B cell (primary cell): ENCODE measurements around the gene ASCL1. TPM values are rescaled to one million over a fixed set of nuclear protein-coding genes. Genes with fewer than 3 reads are reported as not detected.

ENCODE experiments used
- ATAC-seq: fragments of 200-7000 bp; cut with Tn5 transposase; one replicate; pipeline ENCODE4 v1.10.0; 2021; ENCODE audit warnings: low read depth, mild to moderate bottlenecking, moderate number of reproducible peaks, moderate library complexity
- CTCF ChIA-PET: fragments of 350-600 bp; sonication (Branson Sonifier 250); formaldehyde crosslinking; loops from one replicate; lab custom pipeline; 2021; ENCODE audit warnings: antibody characterized with exemption, inconsistent platforms; lab: Charles Lee
- POLR2A ChIA-PET: fragments of 350-600 bp; sonication (Branson Sonifier 250); formaldehyde crosslinking; loops from one replicate; lab custom pipeline; 2021; ENCODE audit warnings: antibody characterized with exemption; lab: Charles Lee
- DNase-seq: peaks from one replicate; pipeline ENCODE4 v3.0.0; 2013
- H2AFZ ChIP-seq: 2 replicates; pipeline ENCODE4 v1.6.1; 2012; ENCODE audit warnings: mild to moderate bottlenecking, low read depth, low read length; ENCODE audit not compliant: insufficient read depth, poor library complexity, severe bottlenecking
- H3K27ac ChIP-seq, 2 donors: 1 replicate in 1 of 2; 2 replicates in 1 of 2; pipeline ENCODE4 v1.5.1; 2012 to 2013; ENCODE audit warnings: low read length in 2 of 2, mild to moderate bottlenecking in 2 of 2, moderate library complexity in 1 of 2
- H3K27me3 ChIP-seq, 4 experiments: fragments of 200-600 bp in 1 of 4; sonication (generic) in 1 of 4; replicated peaks in 1 of 4; 1 replicate in 2 of 4; 2 replicates in 2 of 4; pipeline versions ENCODE4 v1.6.1 to v1.7.0; 2013 to 2016; ENCODE audit warnings: low read length in 3 of 4, mild to moderate bottlenecking in 2 of 4, mixed read lengths in 1 of 4, moderate library complexity in 1 of 4; ENCODE audit not compliant: insufficient read depth in 4 of 4, control insufficient read depth in 3 of 4; ENCODE audit errors: control extremely low read depth in 1 of 4
- H3K36me3 ChIP-seq, 2 experiments: replicated peaks in 1 of 2; 1 replicate in 1 of 2; 2 replicates in 1 of 2; pipeline versions ENCODE4 v1.6.1 to v1.7.1; 2013; ENCODE audit warnings: low read length in 1 of 2; ENCODE audit not compliant: insufficient read depth in 2 of 2, control insufficient read depth in 1 of 2; ENCODE audit errors: control extremely low read depth in 1 of 2, extremely low read depth in 1 of 2
- H3K4me1 ChIP-seq, 2 donors: fragments of 200-600 bp in 1 of 2; sonication (generic) in 1 of 2; 1 replicate in 1 of 2; 2 replicates in 1 of 2; pipeline versions ENCODE4 v1.5.1 to v1.6.1; 2013 to 2017; ENCODE audit warnings: low read length in 2 of 2; ENCODE audit not compliant: control insufficient read depth in 2 of 2, insufficient read depth in 2 of 2
- H3K4me2 ChIP-seq: replicated peaks from 2 replicates; pipeline ENCODE3; 2012; ENCODE audit warnings: mild to moderate bottlenecking, low read depth, low read length; ENCODE audit not compliant: poor library complexity, severe bottlenecking
- H3K4me3 ChIP-seq, 5 experiments: fragments of 200-600 bp in 1 of 5; sonication (generic) in 1 of 5; 1 replicate in 3 of 5; 2 replicates in 2 of 5; pipeline versions ENCODE4 v1.5.1 to v1.7.0; 2011 to 2016; ENCODE audit warnings: low read length in 4 of 5, mild to moderate bottlenecking in 4 of 5, low read depth in 2 of 5, control low read depth in 1 of 5, moderate library complexity in 1 of 5; ENCODE audit not compliant: insufficient read depth in 1 of 5; ENCODE audit errors: control extremely low read depth in 1 of 5, extremely low read depth in 1 of 5
- H3K79me2 ChIP-seq: fragments of 200-600 bp; sonication (generic); one replicate; pipeline ENCODE4 v1.6.0; 2016; ENCODE audit warnings: low read length; ENCODE audit not compliant: control insufficient read depth, insufficient read depth
- H3K9ac ChIP-seq: fragments of 200-600 bp; sonication (generic); 2 replicates; pipeline ENCODE4 v1.6.1; 2017; ENCODE audit warnings: mild to moderate bottlenecking, low read length, moderate library complexity
- H3K9me3 ChIP-seq, 3 donors: one replicate each; pipeline versions ENCODE4 v1.6.1 to v1.7.1; 2013; ENCODE audit warnings: low read length in 2 of 3; ENCODE audit not compliant: control insufficient read depth in 2 of 3, insufficient read depth in 1 of 3; ENCODE audit errors: control extremely low read depth in 1 of 3
- H4K20me1 ChIP-seq: 2 replicates; pipeline ENCODE4 v1.6.0; 2012; ENCODE audit warnings: mild to moderate bottlenecking, low read length; ENCODE audit not compliant: insufficient read depth, control insufficient read depth, poor library complexity, severe bottlenecking
- H3K27ac Mint-ChIP-seq: one replicate; pipeline ENCODE4 v1.8.0; 2021; ENCODE audit warnings: mixed read lengths
- H3K27me3 Mint-ChIP-seq: one replicate; pipeline ENCODE4 v1.8.0; 2021; ENCODE audit warnings: mixed read lengths
- H3K4me1 Mint-ChIP-seq: one replicate; pipeline ENCODE4 v1.8.0; 2021; ENCODE audit warnings: mixed read lengths
- H3K4me3 Mint-ChIP-seq: one replicate; pipeline ENCODE4 v1.8.0; 2021; ENCODE audit warnings: mixed read lengths
- H3K9me3 Mint-ChIP-seq: one replicate; pipeline ENCODE4 v1.8.0; 2022; ENCODE audit warnings: mixed read lengths; ENCODE audit not compliant: insufficient read depth
- EZH2 ChIP-seq: IDR thresholded peaks from 2 replicates; pipeline ENCODE4 v1.6.1; 2012; ENCODE audit warnings: borderline replicate concordance, low read depth, mild to moderate bottlenecking, moderate library complexity, low read length; ENCODE audit not compliant: insufficient read depth, poor library complexity, severe bottlenecking
- WGBS: methylation state at CpG from one replicate; pipeline ENCODE4 v1.1.5; 2013; ENCODE audit warnings: missing lambda C conversion rate; ENCODE audit not compliant: insufficient coverage; 5-methylcytosine and 5-hydroxymethylcytosine counted together
- intact Hi-C: fragments of 100-400 bp; cut with micrococcal nuclease; formaldehyde crosslinking; loops from one replicate; pipeline ENCODE4 v1.10.0; 2022
- polyA plus RNA-seq: library from polyadenylated mRNA; depleted of rRNA; stranded (reverse); fragments of >200 nt; gene quantifications from 2 replicates; pipeline ENCODE4 v1.2.3, GENCODE V29; 2012
- total RNA-seq, 2 donors: library from RNA; stranded (reverse); fragments of 120-200 nt in 1 of 2; gene quantifications; 1 replicate in 1 of 2; 2 replicates in 1 of 2; pipeline versions ENCODE4 v1.2.3 to v1.2.4, GENCODE V29; 2013 to 2022
- TF ChIP-seq, protein P1 (sequence below): fragments of 200-600 bp; IDR thresholded peaks from one replicate; pipeline ENCODE4 v1.8.0; 2022; ENCODE audit warnings: antibody characterized with exemption, mild to moderate bottlenecking

ASCL1 gene
- total and polyA plus RNA-seq, 2 donors (not counting 1 experiment from before 2014, with no cell fraction given): not detected

DNA sequence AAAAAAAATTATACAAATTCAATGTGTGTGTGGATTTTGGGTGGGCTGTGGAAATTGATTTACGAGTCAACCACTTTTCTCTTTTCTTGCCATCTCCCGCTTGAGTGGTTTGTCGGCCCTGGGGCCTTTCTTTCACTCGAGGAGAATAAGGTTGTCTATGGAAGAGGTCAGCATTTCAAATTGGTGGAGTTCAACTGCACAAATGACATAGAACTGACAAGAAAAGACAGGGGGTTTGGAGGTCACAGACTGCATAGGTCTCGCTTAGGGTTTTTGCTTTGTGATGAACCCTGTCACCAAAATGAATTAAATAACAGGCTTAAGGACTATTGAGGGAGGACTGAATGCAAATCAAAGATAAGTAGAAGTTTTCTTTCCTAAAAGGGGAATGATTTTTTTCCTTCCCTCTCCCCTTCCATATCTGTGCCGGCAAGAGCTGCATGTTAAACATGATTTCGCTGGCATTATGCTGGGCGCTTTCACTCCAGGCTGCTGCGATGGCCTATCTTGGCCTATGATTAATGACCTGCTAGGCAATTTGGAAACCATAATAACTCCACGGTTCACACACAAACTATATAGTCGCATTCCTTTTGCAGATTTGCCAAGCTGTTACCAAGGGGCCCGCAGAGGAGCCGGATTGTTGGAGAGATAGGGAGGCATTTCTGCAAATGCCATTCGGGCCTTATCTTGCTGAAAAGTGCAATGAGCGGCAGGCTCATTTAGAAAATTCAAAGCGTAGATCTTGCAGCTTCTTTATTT lies 20.7 kb downstream of the ASCL1 start:
- Mint-ChIP-seq H3K27me3 (peaks cover 19% of the 10 kb centered on the region), H3K27ac (no peak overlapping the region), H3K4me1 (no peaks in the 10 kb centered on the region), H3K9me3 (no peaks in the 10 kb centered on the region), H3K4me3 (no peak overlapping the region)
- Histone ChIP-seq H3K9ac (no peak overlapping the region), H2AFZ (no peak overlapping the region), H3K27ac (no peak overlapping the region), H3K79me2 (no peaks in the 10 kb centered on the region), H3K27me3 (no peaks in the 10 kb centered on the region), H4K20me1 (no peaks in the 10 kb centered on the region), H3K9me3 (no peaks in the 10 kb centered on the region), H3K4me3 (no peak overlapping the region), H3K36me3 (no peaks in the 10 kb centered on the region), H3K4me2 (no peak overlapping the region), H3K4me1 (no peaks in the 10 kb centered on the region)
- 92% methylated on average over 7 of the region's 16 CpGs for WGBS
- DNase-seq (no peak), ATAC-seq (no peak)
- CTCF ChIA-PET: no interaction called here
- no peak for TF ChIP-seq EZH2
- TF ChIP-seq, protein P1, sequence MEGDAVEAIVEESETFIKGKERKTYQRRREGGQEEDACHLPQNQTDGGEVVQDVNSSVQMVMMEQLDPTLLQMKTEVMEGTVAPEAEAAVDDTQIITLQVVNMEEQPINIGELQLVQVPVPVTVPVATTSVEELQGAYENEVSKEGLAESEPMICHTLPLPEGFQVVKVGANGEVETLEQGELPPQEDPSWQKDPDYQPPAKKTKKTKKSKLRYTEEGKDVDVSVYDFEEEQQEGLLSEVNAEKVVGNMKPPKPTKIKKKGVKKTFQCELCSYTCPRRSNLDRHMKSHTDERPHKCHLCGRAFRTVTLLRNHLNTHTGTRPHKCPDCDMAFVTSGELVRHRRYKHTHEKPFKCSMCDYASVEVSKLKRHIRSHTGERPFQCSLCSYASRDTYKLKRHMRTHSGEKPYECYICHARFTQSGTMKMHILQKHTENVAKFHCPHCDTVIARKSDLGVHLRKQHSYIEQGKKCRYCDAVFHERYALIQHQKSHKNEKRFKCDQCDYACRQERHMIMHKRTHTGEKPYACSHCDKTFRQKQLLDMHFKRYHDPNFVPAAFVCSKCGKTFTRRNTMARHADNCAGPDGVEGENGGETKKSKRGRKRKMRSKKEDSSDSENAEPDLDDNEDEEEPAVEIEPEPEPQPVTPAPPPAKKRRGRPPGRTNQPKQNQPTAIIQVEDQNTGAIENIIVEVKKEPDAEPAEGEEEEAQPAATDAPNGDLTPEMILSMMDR: no peak
- intact Hi-C loops: no loop called here
- POLR2A ChIA-PET: no interaction called here

DNA sequence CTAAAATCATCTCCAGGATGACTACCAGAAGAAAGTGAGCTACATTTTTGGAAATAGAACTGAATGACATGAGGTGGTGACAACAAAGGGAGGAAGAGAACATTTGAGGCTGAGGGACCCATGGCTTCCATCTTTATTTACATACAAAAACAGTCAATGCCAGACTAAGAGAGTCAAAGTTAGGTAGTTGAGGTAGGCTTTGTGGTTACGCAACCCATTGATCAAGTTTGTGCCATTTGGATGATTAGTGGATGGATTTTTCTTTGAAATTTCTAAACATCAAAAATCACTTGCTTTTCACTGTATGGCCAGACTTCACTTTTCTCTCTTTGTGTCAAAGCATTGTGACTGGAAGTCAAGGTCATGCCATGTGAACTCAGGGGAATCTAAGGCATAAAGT lies 22.9 kb downstream of the ASCL1 start:
- Histone ChIP-seq H3K27ac (no peak overlapping the region), H3K79me2 (no peaks in the 10 kb centered on the region), H3K4me3 (no peak overlapping the region), H3K9me3 (no peaks in the 10 kb centered on the region), H4K20me1 (no peaks in the 10 kb centered on the region), H3K27me3 (peaks cover 0 to 6% (median 0%) of the 10 kb centered on the region in 4 experiments), H3K9ac (no peak overlapping the region), H2AFZ (no peak overlapping the region), H3K36me3 (no peaks in the 10 kb centered on the region), H3K4me1 (no peaks in the 10 kb centered on the region), H3K4me2 (no peak overlapping the region)
- no peak overlapping the region for H3K4me3 Mint-ChIP-seq
- ATAC-seq: no peak
- H3K9me3 Mint-ChIP-seq: no peaks in the 10 kb centered on the region
- WGBS: no CpG with 5 or more reads among the region's 1 CpG
- ChIA-PET CTCF (no interaction called here), POLR2A (no interaction called here)
- intact Hi-C loops: no loop called here
- TF ChIP-seq, protein P1: no peak
- no peak for TF ChIP-seq EZH2
- no peak overlapping the region for H3K27ac Mint-ChIP-seq
- H3K4me1 Mint-ChIP-seq: no peaks in the 10 kb centered on the region
- peaks cover 20% of the 10 kb centered on the region for H3K27me3 Mint-ChIP-seq
- DNase-seq: no peak
